GM12878 (cell line): Measurements from ENCODE around the gene NKX1-2. TPM values are rescaled to one million over a fixed set of nuclear protein-coding genes. Genes with fewer than 3 reads are reported as not detected.

Source experiments
- ATAC-seq: fragments of 200-7000 bp; cut with Tn5 transposase; 3 replicates; pipeline ENCODE4 v1.9.1; 2020; ENCODE audit warnings: mild to moderate bottlenecking, moderate library complexity
- BruUV-seq: library from RNA; stranded (reverse); fragments of 400-500 nt; replicated peaks from 2 replicates; lab custom pipeline; 2021; lab: Mats Ljungman, UMichigan
- CTCF ChIA-PET: fragments of 300-600 bp; sonication (Branson Sonifier 250); formaldehyde crosslinking; extraction: SDS; loops from one replicate; lab custom pipeline; 2021; ENCODE audit warnings: inconsistent platforms; lab: Yijun Ruan, JAX
- POLR2A ChIA-PET: fragments of 350-600 bp; formaldehyde crosslinking; extraction: SDS; loops from one replicate; lab custom pipeline; 2021; ENCODE audit warnings: inconsistent platforms; lab: Charles Lee
- RAD21 ChIA-PET: fragments of 300-600 bp; sonication (Branson Sonifier 250); formaldehyde crosslinking; loops from one replicate; lab custom pipeline; 2023; ENCODE audit warnings: antibody characterized with exemption; ENCODE audit not compliant: unreplicated experiment; lab: Charles Lee
- SMC1A ChIA-PET: fragments of 300-600 bp; sonication (Branson Sonifier 250); formaldehyde crosslinking; loops from one replicate; lab custom pipeline; 2023; ENCODE audit not compliant: unreplicated experiment, uncharacterized antibody; lab: Charles Lee
- DNase-seq: peaks from one replicate; pipeline ENCODE4 v3.0.0-alpha.2; 2011; ENCODE audit warnings: low read depth, low spot score
- FAIRE-seq: peaks from 3 replicates; lab custom pipeline; 2011; peaks lifted over from hg19 to GRCh38; lab: Jason Lieb, UNC
- H2AFZ ChIP-seq: 2 replicates; pipeline ENCODE4 v1.6.0; 2011; ENCODE audit warnings: low read depth, low read length, control low read depth; ENCODE audit not compliant: control insufficient read depth
- H3K27ac ChIP-seq: 2 replicates; pipeline ENCODE4 v1.5.1; 2011; ENCODE audit warnings: control low read depth; ENCODE audit not compliant: control insufficient read depth, insufficient read depth
- H3K27me3 ChIP-seq, 2 experiments: replicated peaks in 1 of 2; 2 replicates each; pipeline versions ENCODE4 v1.6.0 to v1.6.1; 2011; ENCODE audit warnings: low read length in 1 of 2; ENCODE audit not compliant: control insufficient read depth in 2 of 2, insufficient read depth in 2 of 2
- H3K36me3 ChIP-seq, 2 experiments: 2 replicates each; pipeline ENCODE4 v1.5.1; 2011; ENCODE audit warnings: low read length in 1 of 2; ENCODE audit not compliant: control insufficient read depth in 2 of 2, insufficient read depth in 2 of 2
- H3K4me1 ChIP-seq: 2 replicates; pipeline ENCODE4 v1.6.1; 2011; ENCODE audit warnings: mild to moderate bottlenecking, low read length, moderate library complexity, mixed read lengths; ENCODE audit not compliant: control insufficient read depth, insufficient read depth
- H3K4me2 ChIP-seq: 2 replicates; pipeline ENCODE4 v1.6.0; 2011; ENCODE audit warnings: control low read depth; ENCODE audit not compliant: control insufficient read depth, insufficient read depth
- H3K4me3 ChIP-seq: fragments of 200-600 bp; sonication (generic); 2 replicates; pipeline ENCODE4 v1.5.1; 2016
- H3K79me2 ChIP-seq: 2 replicates; pipeline ENCODE4 v1.6.0; 2011; ENCODE audit warnings: low read length; ENCODE audit not compliant: control insufficient read depth, insufficient read depth
- H3K9ac ChIP-seq: 2 replicates; pipeline ENCODE4 v1.8.0; 2011; ENCODE audit warnings: low read length, control low read depth, mixed read lengths; ENCODE audit not compliant: control insufficient read depth, insufficient read depth
- H3K9me3 ChIP-seq: replicated peaks from 3 replicates; pipeline ENCODE4 v1.5.1; 2011; ENCODE audit warnings: mild to moderate bottlenecking, low read length; ENCODE audit not compliant: control insufficient read depth, insufficient read depth
- H4K20me1 ChIP-seq: 2 replicates; pipeline ENCODE4 v1.6.0; 2011; ENCODE audit not compliant: control insufficient read depth, insufficient read depth
- CEBPB ChIP-seq, 2 experiments: fragments of 150-350 bp in 1 of 2; IDR thresholded peaks; 2 replicates each; pipeline ENCODE4 v1.6.1; 2012 to 2014; ENCODE audit warnings: low read depth in 2 of 2, low read length in 2 of 2, borderline replicate concordance in 1 of 2, inconsistent platforms in 1 of 2
- ETV6 ChIP-seq, 2 experiments: fragments of 450-650 bp in 1 of 2; IDR thresholded peaks in 1 of 2; conservative IDR thresholded peaks in 1 of 2; 2 replicates each; pipeline ENCODE4 v1.6.1; 2014; ENCODE audit warnings: antibody characterized with exemption in 1 of 2, borderline replicate concordance in 1 of 2, low read depth in 1 of 2, mild to moderate bottlenecking in 1 of 2, moderate library complexity in 1 of 2
- FOS ChIP-seq: IDR thresholded peaks from 3 replicates; pipeline ENCODE4 v1.6.1; 2011; ENCODE audit warnings: borderline replicate concordance; ENCODE audit not compliant: insufficient read length; ENCODE audit errors: extremely low read depth
- HDGF ChIP-seq: fragments of 450-650 bp; IDR thresholded peaks from 2 replicates; pipeline ENCODE4 v1.6.1; 2016; ENCODE audit warnings: antibody characterized with exemption
- IKZF2 ChIP-seq, 2 experiments: fragments of 450-650 bp; IDR thresholded peaks; 2 replicates each; pipeline ENCODE4 v1.6.1; 2017; ENCODE audit warnings: mild to moderate bottlenecking in 2 of 2, moderate library complexity in 2 of 2
- KDM1A ChIP-seq: fragments of 200-600 bp; sonication (generic); IDR thresholded peaks from 2 replicates; pipeline ENCODE4 v1.6.1; 2016; ENCODE audit warnings: borderline replicate concordance
- MYB ChIP-seq: fragments of 150-350 bp; IDR thresholded peaks from 2 replicates; pipeline ENCODE4 v1.6.1; 2014; ENCODE audit warnings: mild to moderate bottlenecking, low read depth, low read length, borderline replicate concordance
- NFXL1 ChIP-seq: fragments of 450-650 bp; IDR thresholded peaks from 2 replicates; pipeline ENCODE4 v1.6.1; 2017; ENCODE audit warnings: antibody characterized with exemption, mild to moderate bottlenecking, borderline replicate concordance
- SRF ChIP-seq, 2 experiments: IDR thresholded peaks; 2 replicates each; pipeline ENCODE4 v1.6.1; 2011; ENCODE audit warnings: low read depth in 2 of 2, low read length in 2 of 2, mild to moderate bottlenecking in 1 of 2, moderate library complexity in 1 of 2
- WGBS: methylation state at CpG from one replicate; pipeline ENCODE4 v1.1.6; 2016; ENCODE audit warnings: low lambda C conversion rate; ENCODE audit not compliant: insufficient replicate concordance, insufficient coverage; ENCODE audit errors: missing lambda C conversion rate; 5-methylcytosine and 5-hydroxymethylcytosine counted together
- in situ Hi-C: fragments of 300-500 bp; cut with MboI; formaldehyde crosslinking; loops from 9 replicates; pipeline ENCODE4 v1.14.3; 2018; ENCODE audit warnings: mixed read lengths
- intact Hi-C: fragments of 100-400 bp; cut with micrococcal nuclease; formaldehyde crosslinking; loops from one replicate; pipeline ENCODE4 v1.14.2; 2022; ENCODE audit not compliant: unreplicated experiment
- polyA plus RNA-seq, 11 experiments: library from polyadenylated mRNA; depleted of rRNA in 4 of 11; unstranded in 6 of 11; stranded (reverse) in 5 of 11; fragments of >200 nt; fragmentation: Nextera tagmentation in 4 of 11; fragmentation: Illumina TruSeq in 1 of 11; extraction: Ambion mirVana in 4 of 11; extraction: Trizol in 1 of 11; gene quantifications; 1 replicate in 1 of 11; 2 replicates in 10 of 11; pipeline versions ENCODE4 v1.2.1 to v1.2.3, GENCODE V29; 2011 to 2016; ENCODE audit warnings: inconsistent platforms in 2 of 11, missing spikeins in 2 of 11, low read depth in 1 of 11
- total RNA-seq, 4 experiments: library from RNA; depleted of rRNA in 3 of 4; stranded (reverse); fragments of >200 nt in 3 of 4; fragmentation: Illumina TruSeq in 1 of 4; extraction: Trizol in 1 of 4; gene quantifications; 2 replicates each; pipeline versions ENCODE4 v1.2.1 to v1.2.3, GENCODE V29; 2013 to 2021
- TF ChIP-seq, protein P1 (sequence below), 3 experiments: IDR thresholded peaks in 2 of 3; conservative IDR thresholded peaks in 1 of 3; 2 replicates each; pipeline ENCODE4 v1.5.1; 2011; ENCODE audit warnings: low read depth in 3 of 3, low read length in 3 of 3, mild to moderate bottlenecking in 3 of 3, control low read depth in 2 of 3, moderate library complexity in 2 of 3, inconsistent platforms in 1 of 3, mixed read lengths in 1 of 3; ENCODE audit not compliant: control insufficient read depth in 2 of 3, insufficient read depth in 1 of 3; ENCODE audit errors: extremely low read depth in 1 of 3
- TF ChIP-seq, protein P2 (sequence below): fragments of 450-650 bp; IDR thresholded peaks from 2 replicates; pipeline ENCODE4 v1.6.1; 2016; ENCODE audit warnings: mild to moderate bottlenecking, moderate library complexity, borderline replicate concordance
- TF ChIP-seq, protein P3 (sequence below): fragments of 450-650 bp; IDR thresholded peaks from 2 replicates; pipeline ENCODE4 v1.6.1; 2017; ENCODE audit warnings: mild to moderate bottlenecking, moderate library complexity

The NKX1-2 gene
- total and polyA plus RNA-seq, 10 of the 15 experiments (the other 5 are each of a cell fraction or from before 2014, with no cell fraction given): not detected

DNA sequence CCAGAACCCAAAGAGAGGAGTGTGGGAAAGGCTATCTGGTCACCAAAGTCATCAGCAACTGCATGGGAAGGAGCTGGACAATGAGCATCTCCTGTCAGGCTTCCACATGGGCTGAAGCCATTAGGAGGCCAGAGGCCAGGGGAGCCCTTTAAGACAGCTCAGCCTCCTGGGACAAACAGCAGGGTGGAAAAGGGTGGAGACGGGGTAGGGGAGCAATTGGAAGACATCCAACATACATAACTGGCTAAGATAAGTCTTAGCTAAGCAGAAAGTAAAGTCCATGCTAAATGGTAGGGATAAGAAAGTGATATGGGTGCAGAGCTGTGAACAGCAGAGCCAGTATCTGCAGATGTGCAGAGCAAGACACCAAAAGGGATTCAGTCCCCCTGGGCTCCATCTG is 29.6 kb downstream of the NKX1-2 start (continued):
- TF ChIP-seq SRF (IDR thresholded peaks at IDR 0.05; ENCODE audit: low read depth in 2 of 2, low read length in 2 of 2) (no peak), ETV6 (conservative IDR thresholded peaks at IDR 0.05 in 1 of 2, IDR thresholded peaks at IDR 0.05 in 1 of 2; ENCODE audit: borderline replicate concordance in 1 of 2, low read depth in 1 of 2) (no peak), FOS (no peak), MYB (no peak), NFXL1 (no peak), IKZF2 (IDR thresholded peaks at IDR 0.05) (no peak)
- TF ChIP-seq, protein P1, sequence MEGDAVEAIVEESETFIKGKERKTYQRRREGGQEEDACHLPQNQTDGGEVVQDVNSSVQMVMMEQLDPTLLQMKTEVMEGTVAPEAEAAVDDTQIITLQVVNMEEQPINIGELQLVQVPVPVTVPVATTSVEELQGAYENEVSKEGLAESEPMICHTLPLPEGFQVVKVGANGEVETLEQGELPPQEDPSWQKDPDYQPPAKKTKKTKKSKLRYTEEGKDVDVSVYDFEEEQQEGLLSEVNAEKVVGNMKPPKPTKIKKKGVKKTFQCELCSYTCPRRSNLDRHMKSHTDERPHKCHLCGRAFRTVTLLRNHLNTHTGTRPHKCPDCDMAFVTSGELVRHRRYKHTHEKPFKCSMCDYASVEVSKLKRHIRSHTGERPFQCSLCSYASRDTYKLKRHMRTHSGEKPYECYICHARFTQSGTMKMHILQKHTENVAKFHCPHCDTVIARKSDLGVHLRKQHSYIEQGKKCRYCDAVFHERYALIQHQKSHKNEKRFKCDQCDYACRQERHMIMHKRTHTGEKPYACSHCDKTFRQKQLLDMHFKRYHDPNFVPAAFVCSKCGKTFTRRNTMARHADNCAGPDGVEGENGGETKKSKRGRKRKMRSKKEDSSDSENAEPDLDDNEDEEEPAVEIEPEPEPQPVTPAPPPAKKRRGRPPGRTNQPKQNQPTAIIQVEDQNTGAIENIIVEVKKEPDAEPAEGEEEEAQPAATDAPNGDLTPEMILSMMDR (IDR thresholded peaks at IDR 0.05 in 2 of 3, conservative IDR thresholded peaks at IDR 0.05 in 1 of 3; ENCODE audit: control insufficient read depth in 2 of 3, extremely low read depth in 1 of 3, insufficient read depth in 1 of 3, low read depth in 3 of 3, low read length in 3 of 3): no peak

DNA sequence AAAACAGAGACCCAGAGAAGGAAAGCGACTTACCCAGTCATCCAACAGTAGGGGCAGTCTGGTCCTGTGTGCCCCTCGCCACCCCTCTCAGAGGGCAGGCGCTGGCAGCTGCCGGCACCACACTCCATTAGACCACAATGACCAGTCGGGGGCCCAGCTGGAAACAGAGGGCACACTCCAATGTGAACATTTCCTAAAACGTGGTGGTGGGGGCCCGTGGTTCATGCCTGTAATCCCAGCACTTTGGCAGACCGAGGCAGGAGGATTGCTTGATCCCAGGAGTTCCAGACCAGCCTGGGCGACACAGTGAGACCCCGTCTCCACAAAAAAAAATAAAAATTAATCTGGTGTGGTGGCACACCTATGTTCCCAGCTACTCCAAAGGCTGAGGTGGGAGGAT is 30.2 kb downstream of the NKX1-2 start:
- ChIA-PET RAD21 (no interaction called here), POLR2A (no interaction called here), CTCF (interaction anchor here (1.4 kb wide), 1 partner anchor 16 kb away, joined by 4 read pairs; no protein-coding TSS in a partner anchor), SMC1A (no interaction called here)
- Histone ChIP-seq H3K4me3 (no peak overlapping the region), H3K4me1 (no peaks in the 10 kb centered on the region), H3K4me2 (no peak overlapping the region), H2AFZ (no peak overlapping the region), H3K27me3 (0 out of 4 replicates have a peak, but pooled peaks cover 0 to 6% of the 10 kb centered on the region in 2 experiments), H4K20me1 (no peaks in the 10 kb centered on the region), H3K36me3 (no peaks in the 10 kb centered on the region), H3K79me2 (no peaks in the 10 kb centered on the region), H3K27ac (no peak overlapping the region), H3K9me3 (no peaks in the 10 kb centered on the region; the same call in 2 of the 3 replicates), H3K9ac (no peak overlapping the region)
- intact Hi-C loops: no loop called here
- no TSS peak for BruUV-seq
- in situ Hi-C loops: no loop called here
- DNase-seq (no peak), ATAC-seq (no peak), FAIRE-seq (no peak)
- 79% methylated on average over 10 of the region's 10 CpGs for WGBS
- TF ChIP-seq, protein P2, sequence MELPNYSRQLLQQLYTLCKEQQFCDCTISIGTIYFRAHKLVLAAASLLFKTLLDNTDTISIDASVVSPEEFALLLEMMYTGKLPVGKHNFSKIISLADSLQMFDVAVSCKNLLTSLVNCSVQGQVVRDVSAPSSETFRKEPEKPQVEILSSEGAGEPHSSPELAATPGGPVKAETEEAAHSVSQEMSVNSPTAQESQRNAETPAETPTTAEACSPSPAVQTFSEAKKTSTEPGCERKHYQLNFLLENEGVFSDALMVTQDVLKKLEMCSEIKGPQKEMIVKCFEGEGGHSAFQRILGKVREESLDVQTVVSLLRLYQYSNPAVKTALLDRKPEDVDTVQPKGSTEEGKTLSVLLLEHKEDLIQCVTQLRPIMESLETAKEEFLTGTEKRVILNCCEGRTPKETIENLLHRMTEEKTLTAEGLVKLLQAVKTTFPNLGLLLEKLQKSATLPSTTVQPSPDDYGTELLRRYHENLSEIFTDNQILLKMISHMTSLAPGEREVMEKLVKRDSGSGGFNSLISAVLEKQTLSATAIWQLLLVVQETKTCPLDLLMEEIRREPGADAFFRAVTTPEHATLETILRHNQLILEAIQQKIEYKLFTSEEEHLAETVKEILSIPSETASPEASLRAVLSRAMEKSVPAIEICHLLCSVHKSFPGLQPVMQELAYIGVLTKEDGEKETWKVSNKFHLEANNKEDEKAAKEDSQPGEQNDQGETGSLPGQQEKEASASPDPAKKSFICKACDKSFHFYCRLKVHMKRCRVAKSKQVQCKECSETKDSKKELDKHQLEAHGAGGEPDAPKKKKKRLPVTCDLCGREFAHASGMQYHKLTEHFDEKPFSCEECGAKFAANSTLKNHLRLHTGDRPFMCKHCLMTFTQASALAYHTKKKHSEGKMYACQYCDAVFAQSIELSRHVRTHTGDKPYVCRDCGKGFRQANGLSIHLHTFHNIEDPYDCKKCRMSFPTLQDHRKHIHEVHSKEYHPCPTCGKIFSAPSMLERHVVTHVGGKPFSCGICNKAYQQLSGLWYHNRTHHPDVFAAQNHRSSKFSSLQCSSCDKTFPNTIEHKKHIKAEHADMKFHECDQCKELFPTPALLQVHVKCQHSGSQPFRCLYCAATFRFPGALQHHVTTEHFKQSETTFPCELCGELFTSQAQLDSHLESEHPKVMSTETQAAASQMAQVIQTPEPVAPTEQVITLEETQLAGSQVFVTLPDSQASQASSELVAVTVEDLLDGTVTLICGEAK: no peak
- TF ChIP-seq CEBPB (IDR thresholded peaks at IDR 0.05; ENCODE audit: borderline replicate concordance in 1 of 2, low read depth in 2 of 2, low read length in 2 of 2): no peak
- TF ChIP-seq HDGF: no peak
- TF ChIP-seq KDM1A: no peak
- TF ChIP-seq, protein P3, sequence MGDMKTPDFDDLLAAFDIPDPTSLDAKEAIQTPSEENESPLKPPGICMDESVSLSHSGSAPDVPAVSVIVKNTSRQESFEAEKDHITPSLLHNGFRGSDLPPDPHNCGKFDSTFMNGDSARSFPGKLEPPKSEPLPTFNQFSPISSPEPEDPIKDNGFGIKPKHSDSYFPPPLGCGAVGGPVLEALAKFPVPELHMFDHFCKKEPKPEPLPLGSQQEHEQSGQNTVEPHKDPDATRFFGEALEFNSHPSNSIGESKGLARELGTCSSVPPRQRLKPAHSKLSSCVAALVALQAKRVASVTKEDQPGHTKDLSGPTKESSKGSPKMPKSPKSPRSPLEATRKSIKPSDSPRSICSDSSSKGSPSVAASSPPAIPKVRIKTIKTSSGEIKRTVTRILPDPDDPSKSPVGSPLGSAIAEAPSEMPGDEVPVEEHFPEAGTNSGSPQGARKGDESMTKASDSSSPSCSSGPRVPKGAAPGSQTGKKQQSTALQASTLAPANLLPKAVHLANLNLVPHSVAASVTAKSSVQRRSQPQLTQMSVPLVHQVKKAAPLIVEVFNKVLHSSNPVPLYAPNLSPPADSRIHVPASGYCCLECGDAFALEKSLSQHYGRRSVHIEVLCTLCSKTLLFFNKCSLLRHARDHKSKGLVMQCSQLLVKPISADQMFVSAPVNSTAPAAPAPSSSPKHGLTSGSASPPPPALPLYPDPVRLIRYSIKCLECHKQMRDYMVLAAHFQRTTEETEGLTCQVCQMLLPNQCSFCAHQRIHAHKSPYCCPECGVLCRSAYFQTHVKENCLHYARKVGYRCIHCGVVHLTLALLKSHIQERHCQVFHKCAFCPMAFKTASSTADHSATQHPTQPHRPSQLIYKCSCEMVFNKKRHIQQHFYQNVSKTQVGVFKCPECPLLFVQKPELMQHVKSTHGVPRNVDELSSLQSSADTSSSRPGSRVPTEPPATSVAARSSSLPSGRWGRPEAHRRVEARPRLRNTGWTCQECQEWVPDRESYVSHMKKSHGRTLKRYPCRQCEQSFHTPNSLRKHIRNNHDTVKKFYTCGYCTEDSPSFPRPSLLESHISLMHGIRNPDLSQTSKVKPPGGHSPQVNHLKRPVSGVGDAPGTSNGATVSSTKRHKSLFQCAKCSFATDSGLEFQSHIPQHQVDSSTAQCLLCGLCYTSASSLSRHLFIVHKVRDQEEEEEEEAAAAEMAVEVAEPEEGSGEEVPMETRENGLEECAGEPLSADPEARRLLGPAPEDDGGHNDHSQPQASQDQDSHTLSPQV: no peak
